Astrocyte of the spinal cord (primary cell): ENCODE measurements around the gene STXBP1.

Experiments
- DNase-seq: peaks from one replicate; pipeline ENCODE4 v3.0.0; 2011; ENCODE audit warnings: low read depth, low spot score
- H3K4me3 ChIP-seq: 2 replicates; pipeline ENCODE4 v1.5.1; 2011; ENCODE audit warnings: low read depth, mild to moderate bottlenecking, low read length, moderate library complexity
- in situ Hi-C: cut with HindIII; loops from 2 replicates; pipeline ENCODE4 v1.10.0; 2017; ENCODE audit warnings: low sequenced_read_pairs
- TF ChIP-seq, protein P1 (sequence below): IDR thresholded peaks from 2 replicates; pipeline ENCODE4 v1.5.1; 2012; ENCODE audit warnings: low read depth, mild to moderate bottlenecking, low read length, inconsistent platforms

The STXBP1 gene

GRCh38 chr9:127664678-127665507 lies 52.8 kb downstream of the STXBP1 start:
- in situ Hi-C loops, result no loop called here
- no peak overlapping the region for H3K4me3 ChIP-seq
- TF ChIP-seq, protein P1, sequence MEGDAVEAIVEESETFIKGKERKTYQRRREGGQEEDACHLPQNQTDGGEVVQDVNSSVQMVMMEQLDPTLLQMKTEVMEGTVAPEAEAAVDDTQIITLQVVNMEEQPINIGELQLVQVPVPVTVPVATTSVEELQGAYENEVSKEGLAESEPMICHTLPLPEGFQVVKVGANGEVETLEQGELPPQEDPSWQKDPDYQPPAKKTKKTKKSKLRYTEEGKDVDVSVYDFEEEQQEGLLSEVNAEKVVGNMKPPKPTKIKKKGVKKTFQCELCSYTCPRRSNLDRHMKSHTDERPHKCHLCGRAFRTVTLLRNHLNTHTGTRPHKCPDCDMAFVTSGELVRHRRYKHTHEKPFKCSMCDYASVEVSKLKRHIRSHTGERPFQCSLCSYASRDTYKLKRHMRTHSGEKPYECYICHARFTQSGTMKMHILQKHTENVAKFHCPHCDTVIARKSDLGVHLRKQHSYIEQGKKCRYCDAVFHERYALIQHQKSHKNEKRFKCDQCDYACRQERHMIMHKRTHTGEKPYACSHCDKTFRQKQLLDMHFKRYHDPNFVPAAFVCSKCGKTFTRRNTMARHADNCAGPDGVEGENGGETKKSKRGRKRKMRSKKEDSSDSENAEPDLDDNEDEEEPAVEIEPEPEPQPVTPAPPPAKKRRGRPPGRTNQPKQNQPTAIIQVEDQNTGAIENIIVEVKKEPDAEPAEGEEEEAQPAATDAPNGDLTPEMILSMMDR, result no peak
- DNase-seq, result no peak

GRCh38 chr9:127667127-127667844 lies 55.2 kb downstream of the STXBP1 start:
- in situ Hi-C loops, result no loop called here
- H3K4me3 ChIP-seq, result no peak overlapping the region
- no peak for DNase-seq
- TF ChIP-seq, protein P1, result no peak

DNA sequence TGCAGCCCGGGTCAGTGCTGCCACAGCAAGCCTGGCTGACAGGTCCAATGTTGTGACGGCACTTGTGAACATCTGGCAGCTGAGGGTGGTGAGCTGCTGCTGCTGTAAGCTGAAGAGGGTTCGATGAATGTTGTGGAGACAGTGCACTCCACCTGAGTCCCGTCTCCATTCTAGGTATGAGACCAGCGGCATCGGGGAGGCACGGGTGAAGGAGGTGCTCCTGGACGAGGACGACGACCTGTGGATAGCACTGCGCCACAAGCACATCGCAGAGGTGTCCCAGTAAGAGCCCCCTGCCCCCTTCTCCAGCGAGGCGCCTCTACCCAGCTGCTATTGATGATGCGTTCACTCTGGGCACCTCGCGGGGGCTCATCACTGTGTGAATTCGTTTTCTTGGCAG lies 55.8 kb downstream of the STXBP1 start:
- H3K4me3 ChIP-seq, result no peak overlapping the region
- TF ChIP-seq, protein P1, result no peak
- no peak for DNase-seq
- in situ Hi-C loops, result no loop called here

DNA sequence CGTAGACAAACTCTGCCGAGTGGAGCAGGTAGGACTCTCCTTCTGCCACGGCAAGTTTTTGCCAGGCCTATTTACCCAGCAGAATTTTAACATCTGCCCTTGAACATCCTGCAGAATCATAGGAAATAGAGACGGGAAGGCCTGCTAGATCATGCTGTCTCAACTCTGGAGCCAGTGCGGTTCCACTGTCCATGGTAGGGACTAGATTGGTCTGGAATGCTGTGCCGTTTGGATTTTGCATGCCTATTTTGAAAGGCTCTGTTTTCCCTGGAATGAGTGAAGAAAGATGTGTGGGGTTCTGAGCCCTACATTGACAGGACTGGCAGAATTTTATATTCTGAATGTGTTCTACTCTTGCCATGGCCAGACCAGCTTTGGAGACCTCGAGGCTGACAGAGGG lies 61.2 kb downstream of the STXBP1 start:
- no peak for DNase-seq
- no peak overlapping the region for H3K4me3 ChIP-seq
- in situ Hi-C loops, result no loop called here
- TF ChIP-seq, protein P1, result no peak

- H3K4me3 ChIP-seq, result no peak overlapping the region
- TF ChIP-seq, protein P1, result no peak
- no peak for DNase-seq
- in situ Hi-C loops, result no loop called here
These were observed 64.6 kb downstream of the STXBP1 start for GRCh38 chr9:127676638-127677037.

GRCh38 chr9:127679506-127679905 lies 67.4 kb downstream of the STXBP1 start:
- in situ Hi-C loops, result no loop called here
- H3K4me3 ChIP-seq, result no peak overlapping the region
- TF ChIP-seq, protein P1, result no peak
- no peak for DNase-seq
